HL-60 (cell line): ENCODE data around the gene PRDX2.

Experiments
- DNase-seq, 2 experiments: peaks; one replicate each; pipeline ENCODE4 v3.0.0-alpha.2; 2010 to 2020; ENCODE audit warnings: low read depth in 1 of 2, low spot score in 1 of 2
- H3K27ac ChIP-seq: fragments of 250-450 bp; sonication (Bioruptor Pico); replicated peaks from 2 replicates; pipeline ENCODE4 v1.5.1; 2020; ENCODE audit warnings: mild to moderate bottlenecking, moderate library complexity
- H3K27me3 ChIP-seq: fragments of 250-450 bp; sonication (Bioruptor Pico); 2 replicates; pipeline ENCODE4 v1.5.1; 2021; ENCODE audit warnings: mild to moderate bottlenecking, moderate library complexity; ENCODE audit not compliant: insufficient read depth, poor library complexity, severe bottlenecking
- H3K4me3 ChIP-seq: replicated peaks from 2 replicates; pipeline ENCODE4 v1.5.1; 2011; ENCODE audit warnings: mild to moderate bottlenecking, control low read depth, low read length; ENCODE audit not compliant: insufficient read depth
- GABPA ChIP-seq: IDR thresholded peaks from 2 replicates; pipeline ENCODE4 v1.6.1; 2012; ENCODE audit warnings: low read depth
- POLR2AphosphoS5 ChIP-seq: IDR thresholded peaks from 2 replicates; pipeline ENCODE4 v1.6.1; 2012; ENCODE audit warnings: low read depth
- SPI1 ChIP-seq: IDR thresholded peaks from 2 replicates; pipeline ENCODE4 v1.6.1; 2012; ENCODE audit warnings: low read depth, mild to moderate bottlenecking, borderline replicate concordance
- TF ChIP-seq, protein P1 (sequence below): IDR thresholded peaks from one replicate; pipeline ENCODE4 v1.5.1; 2011; ENCODE audit warnings: low read length, control low read depth, inconsistent platforms; ENCODE audit not compliant: insufficient read depth
- TF ChIP-seq, protein P2 (sequence below): IDR thresholded peaks from 2 replicates; pipeline ENCODE4 v1.6.1; 2012; ENCODE audit warnings: low read depth; ENCODE audit not compliant: insufficient replicate concordance

PRDX2 gene

DNA sequence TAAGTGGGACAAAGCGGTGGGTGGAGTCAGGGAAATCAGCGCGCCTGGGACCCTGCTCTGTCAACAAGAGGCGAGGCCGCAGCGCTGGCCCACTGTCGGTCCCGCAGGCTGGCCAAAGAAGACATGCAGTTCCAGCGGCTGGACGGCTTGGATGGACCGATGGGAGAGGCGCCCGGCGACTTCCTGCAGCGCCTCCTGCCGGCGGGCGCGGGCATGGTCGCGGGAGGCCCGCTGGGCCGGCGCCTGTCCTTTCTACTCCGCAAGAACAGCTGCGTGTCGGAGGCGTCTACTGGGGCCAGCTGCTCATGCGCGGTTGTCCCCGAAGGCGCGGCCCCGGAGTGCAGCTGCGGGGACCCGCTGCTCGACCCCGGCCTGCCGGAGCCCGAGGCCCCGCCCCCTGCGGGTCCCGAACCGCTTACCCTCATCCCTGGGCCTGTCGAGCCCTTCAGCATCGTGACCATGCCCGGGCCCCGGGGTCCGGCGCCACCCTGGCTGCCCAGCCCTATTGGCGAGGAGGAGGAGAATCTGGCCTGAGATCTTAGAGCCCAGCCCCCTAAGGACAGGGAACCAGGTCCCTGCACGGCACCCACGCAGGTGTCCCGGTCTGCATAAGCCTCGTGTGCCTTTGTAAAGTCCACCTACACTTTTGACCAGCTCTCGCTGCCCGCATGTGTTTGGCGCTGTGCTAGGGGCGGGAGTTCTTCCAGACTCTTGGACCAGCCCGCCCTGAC lies 43.9 kb downstream of the PRDX2 start:
- H3K4me3 ChIP-seq = no peak overlapping the region; the same call in 1 of the 2 replicates
- no peak overlapping the region for H3K27ac ChIP-seq
- peak in 1 of 2 experiments; percentile 59 for DNase-seq
- TF ChIP-seq, protein P1, sequence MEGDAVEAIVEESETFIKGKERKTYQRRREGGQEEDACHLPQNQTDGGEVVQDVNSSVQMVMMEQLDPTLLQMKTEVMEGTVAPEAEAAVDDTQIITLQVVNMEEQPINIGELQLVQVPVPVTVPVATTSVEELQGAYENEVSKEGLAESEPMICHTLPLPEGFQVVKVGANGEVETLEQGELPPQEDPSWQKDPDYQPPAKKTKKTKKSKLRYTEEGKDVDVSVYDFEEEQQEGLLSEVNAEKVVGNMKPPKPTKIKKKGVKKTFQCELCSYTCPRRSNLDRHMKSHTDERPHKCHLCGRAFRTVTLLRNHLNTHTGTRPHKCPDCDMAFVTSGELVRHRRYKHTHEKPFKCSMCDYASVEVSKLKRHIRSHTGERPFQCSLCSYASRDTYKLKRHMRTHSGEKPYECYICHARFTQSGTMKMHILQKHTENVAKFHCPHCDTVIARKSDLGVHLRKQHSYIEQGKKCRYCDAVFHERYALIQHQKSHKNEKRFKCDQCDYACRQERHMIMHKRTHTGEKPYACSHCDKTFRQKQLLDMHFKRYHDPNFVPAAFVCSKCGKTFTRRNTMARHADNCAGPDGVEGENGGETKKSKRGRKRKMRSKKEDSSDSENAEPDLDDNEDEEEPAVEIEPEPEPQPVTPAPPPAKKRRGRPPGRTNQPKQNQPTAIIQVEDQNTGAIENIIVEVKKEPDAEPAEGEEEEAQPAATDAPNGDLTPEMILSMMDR = peak; percentile 82
- TF ChIP-seq SPI1 (no peak), GABPA (no peak)
- H3K27me3 ChIP-seq = no peaks in the 10 kb centered on the region

DNA sequence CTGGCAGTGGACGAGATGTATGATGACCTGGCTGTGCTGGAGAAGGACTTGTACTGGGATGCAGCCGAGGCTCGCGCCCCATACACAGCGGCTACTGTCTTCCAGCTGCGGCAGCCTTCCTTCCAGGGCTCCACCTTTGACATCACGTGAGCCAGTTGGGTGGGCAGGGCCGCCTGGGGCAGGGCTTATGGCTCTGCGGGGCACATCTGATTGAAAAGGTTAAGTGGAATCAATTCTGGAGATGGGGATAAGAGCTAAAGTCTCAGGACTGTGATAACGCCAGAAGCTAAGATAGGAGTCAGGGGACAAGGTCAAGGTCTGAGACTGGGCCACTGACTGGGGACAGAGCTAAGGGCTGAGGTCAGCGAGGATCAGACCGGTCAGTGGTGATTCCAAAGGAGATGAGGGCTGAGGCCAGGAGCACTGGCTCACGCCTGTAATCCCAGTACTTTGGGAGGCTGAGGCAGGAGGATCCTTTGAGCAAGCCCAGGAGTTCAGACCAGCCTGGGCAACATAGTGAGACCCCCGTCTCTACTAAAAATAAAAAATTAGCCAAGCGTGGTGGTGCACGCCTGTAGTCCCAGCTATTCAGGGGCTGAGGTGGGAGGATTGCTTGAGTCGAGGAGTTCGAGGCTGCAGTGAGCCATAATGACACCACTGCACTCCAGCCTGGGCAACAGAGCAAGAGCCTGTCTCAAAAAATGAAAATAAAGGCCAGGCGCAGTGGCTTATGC lies 45.3 kb downstream of the PRDX2 start:
- TF ChIP-seq POLR2AphosphoS5 (no peak), SPI1 (no peak), GABPA (no peak)
- TF ChIP-seq, protein P2, sequence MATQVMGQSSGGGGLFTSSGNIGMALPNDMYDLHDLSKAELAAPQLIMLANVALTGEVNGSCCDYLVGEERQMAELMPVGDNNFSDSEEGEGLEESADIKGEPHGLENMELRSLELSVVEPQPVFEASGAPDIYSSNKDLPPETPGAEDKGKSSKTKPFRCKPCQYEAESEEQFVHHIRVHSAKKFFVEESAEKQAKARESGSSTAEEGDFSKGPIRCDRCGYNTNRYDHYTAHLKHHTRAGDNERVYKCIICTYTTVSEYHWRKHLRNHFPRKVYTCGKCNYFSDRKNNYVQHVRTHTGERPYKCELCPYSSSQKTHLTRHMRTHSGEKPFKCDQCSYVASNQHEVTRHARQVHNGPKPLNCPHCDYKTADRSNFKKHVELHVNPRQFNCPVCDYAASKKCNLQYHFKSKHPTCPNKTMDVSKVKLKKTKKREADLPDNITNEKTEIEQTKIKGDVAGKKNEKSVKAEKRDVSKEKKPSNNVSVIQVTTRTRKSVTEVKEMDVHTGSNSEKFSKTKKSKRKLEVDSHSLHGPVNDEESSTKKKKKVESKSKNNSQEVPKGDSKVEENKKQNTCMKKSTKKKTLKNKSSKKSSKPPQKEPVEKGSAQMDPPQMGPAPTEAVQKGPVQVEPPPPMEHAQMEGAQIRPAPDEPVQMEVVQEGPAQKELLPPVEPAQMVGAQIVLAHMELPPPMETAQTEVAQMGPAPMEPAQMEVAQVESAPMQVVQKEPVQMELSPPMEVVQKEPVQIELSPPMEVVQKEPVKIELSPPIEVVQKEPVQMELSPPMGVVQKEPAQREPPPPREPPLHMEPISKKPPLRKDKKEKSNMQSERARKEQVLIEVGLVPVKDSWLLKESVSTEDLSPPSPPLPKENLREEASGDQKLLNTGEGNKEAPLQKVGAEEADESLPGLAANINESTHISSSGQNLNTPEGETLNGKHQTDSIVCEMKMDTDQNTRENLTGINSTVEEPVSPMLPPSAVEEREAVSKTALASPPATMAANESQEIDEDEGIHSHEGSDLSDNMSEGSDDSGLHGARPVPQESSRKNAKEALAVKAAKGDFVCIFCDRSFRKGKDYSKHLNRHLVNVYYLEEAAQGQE = no peak
- TF ChIP-seq, protein P1 = no peak
- H3K27me3 ChIP-seq = peaks cover 11% of the 10 kb centered on the region
- H3K27ac ChIP-seq = no peak overlapping the region
- H3K4me3 ChIP-seq = no peak overlapping the region
- DNase-seq = no peak

DNA sequence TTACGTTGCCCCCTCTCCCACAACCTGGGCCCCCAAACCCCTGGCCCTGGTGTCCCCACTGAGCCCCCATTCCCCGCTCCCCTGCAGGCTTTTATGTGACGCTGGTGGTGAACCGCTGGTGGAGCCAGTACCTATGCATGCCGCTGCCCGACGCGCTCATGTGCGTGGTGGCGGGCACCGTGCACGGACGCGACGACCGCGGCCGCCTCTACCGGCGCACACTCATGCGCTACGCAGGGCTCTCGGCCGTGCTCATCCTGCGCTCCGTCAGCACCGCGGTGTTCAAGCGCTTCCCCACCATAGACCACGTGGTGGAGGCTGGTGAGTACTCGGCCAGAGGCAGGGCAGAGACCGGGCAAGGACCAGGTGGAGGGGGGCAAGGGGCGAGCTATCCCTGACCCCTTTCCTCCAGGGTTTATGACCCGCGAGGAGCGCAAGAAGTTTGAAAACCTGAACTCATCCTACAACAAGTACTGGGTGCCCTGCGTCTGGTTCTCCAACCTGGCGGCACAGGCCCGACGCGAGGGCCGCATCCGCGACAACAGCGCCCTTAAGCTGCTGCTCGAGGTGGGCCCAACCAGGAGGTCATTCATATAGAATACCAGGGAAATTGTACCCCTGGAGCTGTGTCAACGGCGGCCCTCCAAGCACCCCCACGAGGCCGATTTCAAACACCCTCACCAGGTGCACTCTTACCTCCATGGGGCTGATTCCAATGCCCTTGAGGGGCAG lies 47.0 kb downstream of the PRDX2 start:
- TF ChIP-seq, protein P2 = no peak
- TF ChIP-seq POLR2AphosphoS5 (no peak), SPI1 (no peak), GABPA (no peak)
- TF ChIP-seq, protein P1 = no peak
- H3K27ac ChIP-seq = no peak overlapping the region
- H3K27me3 ChIP-seq = peaks cover 16% of the 10 kb centered on the region
- H3K4me3 ChIP-seq = no peak overlapping the region
- no peak for DNase-seq
